Measurements from ENCODE around the gene GATAD2A.

- no peak for TF ChIP-seq SUZ12 (IDR thresholded peaks at IDR 0.05; ENCODE audit: extremely low read depth, insufficient read depth, insufficient read length)
- TF ChIP-seq YY1 (IDR thresholded peaks at IDR 0.05; ENCODE audit: insufficient read depth, insufficient read length), result no peak
These were observed 16.6 kb upstream of the GATAD2A start for GRCh38 chr19:19388568-19389555.

All from NT2/D1 (cell line).